ENCODE measurements around the gene PACSIN2.

GRCh38 chr22:43011079-43011478, 3.9 kb downstream of the PACSIN2 start:
- TF ChIP-seq, protein P1, sequence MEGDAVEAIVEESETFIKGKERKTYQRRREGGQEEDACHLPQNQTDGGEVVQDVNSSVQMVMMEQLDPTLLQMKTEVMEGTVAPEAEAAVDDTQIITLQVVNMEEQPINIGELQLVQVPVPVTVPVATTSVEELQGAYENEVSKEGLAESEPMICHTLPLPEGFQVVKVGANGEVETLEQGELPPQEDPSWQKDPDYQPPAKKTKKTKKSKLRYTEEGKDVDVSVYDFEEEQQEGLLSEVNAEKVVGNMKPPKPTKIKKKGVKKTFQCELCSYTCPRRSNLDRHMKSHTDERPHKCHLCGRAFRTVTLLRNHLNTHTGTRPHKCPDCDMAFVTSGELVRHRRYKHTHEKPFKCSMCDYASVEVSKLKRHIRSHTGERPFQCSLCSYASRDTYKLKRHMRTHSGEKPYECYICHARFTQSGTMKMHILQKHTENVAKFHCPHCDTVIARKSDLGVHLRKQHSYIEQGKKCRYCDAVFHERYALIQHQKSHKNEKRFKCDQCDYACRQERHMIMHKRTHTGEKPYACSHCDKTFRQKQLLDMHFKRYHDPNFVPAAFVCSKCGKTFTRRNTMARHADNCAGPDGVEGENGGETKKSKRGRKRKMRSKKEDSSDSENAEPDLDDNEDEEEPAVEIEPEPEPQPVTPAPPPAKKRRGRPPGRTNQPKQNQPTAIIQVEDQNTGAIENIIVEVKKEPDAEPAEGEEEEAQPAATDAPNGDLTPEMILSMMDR (IDR thresholded peaks at IDR 0.05) = no peak
- TF ChIP-seq ZFX (IDR thresholded peaks at IDR 0.05; ENCODE audit: borderline replicate concordance) = no peak
